Adipocyte (in vitro differentiated cells): ENCODE data around the gene DNAAF8.
"Not testable (repeated sequence)": the region's sequence is repeated elsewhere in the genome, so short reads cannot be mapped to it uniquely, and the experiment has no call there.

Source experiments
- DNase-seq: peaks from one replicate; pipeline ENCODE4 v3.0.0-alpha.2; 2015; ENCODE audit warnings: low read depth
- H3K27me3 ChIP-seq: replicated peaks from 2 replicates; pipeline ENCODE4 v1.7.0; 2013; ENCODE audit warnings: mild to moderate bottlenecking, low read length, moderate library complexity; ENCODE audit not compliant: control insufficient read depth, insufficient read depth
- H3K36me3 ChIP-seq: 2 replicates; pipeline ENCODE4 v1.7.0; 2013; ENCODE audit warnings: low read length, mild to moderate bottlenecking, moderate library complexity; ENCODE audit not compliant: control insufficient read depth, insufficient read depth, severe bottlenecking
- H3K4me1 ChIP-seq: 2 replicates; pipeline ENCODE4 v1.7.0; 2013; ENCODE audit warnings: mild to moderate bottlenecking, low read length, moderate library complexity; ENCODE audit not compliant: control insufficient read depth, insufficient read depth
- H3K4me3 ChIP-seq: 2 replicates; pipeline ENCODE4 v1.7.0; 2013; ENCODE audit warnings: mild to moderate bottlenecking, low read length, moderate library complexity
- H3K9ac ChIP-seq: 2 replicates; pipeline ENCODE4 v1.7.0; 2013; ENCODE audit warnings: mild to moderate bottlenecking, low read length, moderate library complexity
- H3K9me3 ChIP-seq: 2 replicates; pipeline ENCODE4 v1.7.0; 2013; ENCODE audit warnings: mild to moderate bottlenecking, low read length, moderate library complexity; ENCODE audit not compliant: control insufficient read depth

Gene DNAAF8

GRCh38 chr16:4733211-4733742 lies 1.1 kb upstream of the DNAAF8 start:
- Histone ChIP-seq H3K9me3 (no peaks in the 10 kb centered on the region), H3K9ac (peak overlapping the region; percentile 95), H3K36me3 (peaks cover 19% of the 10 kb centered on the region), H3K27me3 (peaks cover 4% of the 10 kb centered on the region), H3K4me1 (peaks cover 5% of the 10 kb centered on the region), H3K4me3 (peak overlapping the region; percentile 99)
- peak; percentile 14 for DNase-seq

GRCh38 chr16:4733747-4734062 lies 632 bp upstream of the DNAAF8 start:
- H3K9me3 ChIP-seq, result no peaks in the 10 kb centered on the region
- peaks cover 15% of the 10 kb centered on the region for H3K36me3 ChIP-seq
- H3K27me3 ChIP-seq, result peaks cover 4% of the 10 kb centered on the region
- peak overlapping the region; percentile 95 for H3K9ac ChIP-seq
- peak; percentile 36 for DNase-seq
- H3K4me1 ChIP-seq, result peaks cover 5% of the 10 kb centered on the region
- H3K4me3 ChIP-seq, result peak overlapping the region; percentile 99

DNA sequence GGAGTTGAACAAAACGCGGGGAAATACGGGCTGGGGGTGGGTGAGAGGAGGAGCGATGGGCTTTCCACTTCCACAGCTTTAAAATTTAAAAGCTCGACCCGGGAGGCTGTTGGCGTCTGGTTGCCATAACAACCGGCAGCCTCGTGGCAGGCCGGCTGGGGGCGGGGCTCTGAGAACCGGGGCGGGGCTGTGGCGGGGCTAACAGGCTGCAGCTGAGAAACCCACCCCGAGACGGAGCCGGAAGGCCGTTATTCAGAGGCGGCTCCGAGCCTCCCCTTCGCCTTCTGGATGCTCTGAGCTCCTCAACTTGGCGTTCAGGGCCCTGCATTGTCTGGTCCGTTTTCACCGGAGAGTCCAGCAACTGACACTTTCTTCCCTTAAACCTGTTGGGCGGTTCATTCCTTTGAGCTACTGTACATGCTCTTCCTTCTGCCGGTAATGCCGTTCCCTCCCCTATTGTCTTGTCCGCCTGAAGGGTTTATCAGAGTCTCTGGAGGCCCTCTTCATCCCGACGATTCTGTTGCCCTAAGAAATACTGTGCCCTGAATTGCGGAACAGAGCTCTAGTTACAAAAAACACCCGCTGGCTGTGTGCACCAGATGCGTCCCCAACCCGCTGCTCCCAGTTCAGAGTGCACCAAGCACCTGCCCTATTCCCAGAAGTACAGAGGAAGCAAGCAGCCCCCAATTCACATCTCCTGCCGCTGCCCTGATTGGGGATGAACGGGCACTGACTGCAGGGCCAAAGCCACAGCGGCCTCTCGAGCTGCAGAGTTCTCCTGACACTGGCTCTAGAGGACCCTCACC lies 596 bp downstream of the DNAAF8 start:
- H3K36me3 ChIP-seq, result peaks cover 5% of the 10 kb centered on the region
- peaks cover 4% of the 10 kb centered on the region for H3K27me3 ChIP-seq
- peaks cover 5% of the 10 kb centered on the region for H3K4me1 ChIP-seq
- peak overlapping the region; percentile 99 for H3K4me3 ChIP-seq
- peak overlapping the region; percentile 95 for H3K9ac ChIP-seq
- H3K9me3 ChIP-seq, result no peaks in the 10 kb centered on the region
- DNase-seq, result peak; percentile 95

GRCh38 chr16:4736546-4736945 lies 2.2 kb downstream of the DNAAF8 start:
- peaks cover 5% of the 10 kb centered on the region for H3K4me1 ChIP-seq
- peaks cover 4% of the 10 kb centered on the region for H3K27me3 ChIP-seq
- H3K36me3 ChIP-seq, result no peaks in the 10 kb centered on the region
- no peak overlapping the region for H3K4me3 ChIP-seq
- no peak for DNase-seq
- H3K9ac ChIP-seq, result no peak overlapping the region
- H3K9me3 ChIP-seq, result no peaks in the 10 kb centered on the region

- H3K27me3 ChIP-seq, result peaks cover 4% of the 10 kb centered on the region
- H3K4me3 ChIP-seq, result no peak overlapping the region
- peaks cover 5% of the 10 kb centered on the region for H3K4me1 ChIP-seq
- no peak for DNase-seq
- H3K9ac ChIP-seq, result no peak overlapping the region
- no peaks in the 10 kb centered on the region for H3K9me3 ChIP-seq
- no peaks in the 10 kb centered on the region for H3K36me3 ChIP-seq
These were observed 3.2 kb downstream of the DNAAF8 start for GRCh38 chr16:4737545-4737944.

GRCh38 chr16:4738370-4738769 lies 4.0 kb downstream of the DNAAF8 start:
- H3K27me3 ChIP-seq, H3K36me3 ChIP-seq, H3K4me1 ChIP-seq, H3K9me3 ChIP-seq, H3K4me3 ChIP-seq, H3K9ac ChIP-seq, DNase-seq: not testable (repeated sequence)

- Histone ChIP-seq H3K9ac (no peak overlapping the region), H3K9me3 (no peaks in the 10 kb centered on the region), H3K4me3 (no peak overlapping the region), H3K27me3 (no peaks in the 10 kb centered on the region), H3K4me1 (peaks cover 20% of the 10 kb centered on the region), H3K36me3 (no peaks in the 10 kb centered on the region)
- DNase-seq, result no peak
These were observed 9.0 kb downstream of the DNAAF8 start for GRCh38 chr16:4743226-4743878.

GRCh38 chr16:4744555-4745273 lies 10.4 kb downstream of the DNAAF8 start:
- DNase-seq, result no peak
- H3K4me1 ChIP-seq, result peaks cover 20% of the 10 kb centered on the region
- H3K9me3 ChIP-seq, result no peaks in the 10 kb centered on the region
- H3K9ac ChIP-seq, result no peak overlapping the region
- no peaks in the 10 kb centered on the region for H3K36me3 ChIP-seq
- H3K27me3 ChIP-seq, result no peaks in the 10 kb centered on the region
- no peak overlapping the region for H3K4me3 ChIP-seq

- no peak overlapping the region for H3K4me3 ChIP-seq
- no peaks in the 10 kb centered on the region for H3K27me3 ChIP-seq
- H3K9ac ChIP-seq, result no peak overlapping the region
- H3K9me3 ChIP-seq, result no peaks in the 10 kb centered on the region
- H3K4me1 ChIP-seq, result peaks cover 20% of the 10 kb centered on the region
- no peak for DNase-seq
- H3K36me3 ChIP-seq, result no peaks in the 10 kb centered on the region
These were observed 10.9 kb downstream of the DNAAF8 start for GRCh38 chr16:4745274-4745569.

GRCh38 chr16:4746215-4746614 lies 11.9 kb downstream of the DNAAF8 start:
- no peak for DNase-seq
- Histone ChIP-seq H3K9me3 (no peaks in the 10 kb centered on the region), H3K4me1 (peaks cover 20% of the 10 kb centered on the region), H3K9ac (no peak overlapping the region), H3K4me3 (no peak overlapping the region), H3K27me3 (no peaks in the 10 kb centered on the region), H3K36me3 (peaks cover 6% of the 10 kb centered on the region)

DNA sequence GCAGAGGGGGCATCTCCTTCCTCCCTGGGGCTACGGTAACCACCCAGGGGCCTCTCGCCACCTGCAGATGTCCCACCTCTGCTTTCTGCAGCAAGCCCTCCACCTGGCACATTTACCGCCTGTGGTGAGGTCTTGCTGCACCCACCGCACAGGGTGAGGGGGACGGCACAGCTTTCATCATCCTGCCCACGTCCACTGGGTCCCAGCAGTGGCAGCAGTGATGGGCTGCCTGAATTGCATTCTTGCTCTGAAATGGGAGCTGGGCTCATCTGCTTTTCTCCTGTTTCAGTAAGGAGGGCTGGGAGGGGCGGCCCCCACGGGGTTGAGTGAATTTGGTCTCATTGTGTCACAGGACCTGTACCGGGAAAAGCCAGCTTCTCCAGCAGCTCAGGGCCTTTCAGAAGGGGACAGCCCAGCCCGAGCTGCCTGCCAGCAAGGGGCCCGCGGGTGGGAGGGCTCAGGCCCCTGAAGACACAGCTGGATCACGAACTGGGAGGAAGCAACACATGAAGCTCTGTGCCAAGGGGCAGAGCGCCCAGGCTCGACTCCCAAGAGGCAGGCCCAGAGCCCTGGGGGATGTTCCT lies 12.7 kb downstream of the DNAAF8 start:
- no peak for DNase-seq
- H3K4me3 ChIP-seq, result peak overlapping the region; percentile 3
- no peaks in the 10 kb centered on the region for H3K27me3 ChIP-seq
- peak overlapping the region; percentile 33 for H3K9ac ChIP-seq
- no peaks in the 10 kb centered on the region for H3K9me3 ChIP-seq
- H3K4me1 ChIP-seq, result peaks cover 20% of the 10 kb centered on the region
- H3K36me3 ChIP-seq, result peaks cover 15% of the 10 kb centered on the region
